ENCODE results near the gene FAF2. TPM values are rescaled to one million over a fixed set of nuclear protein-coding genes. Genes with fewer than 3 reads are reported as not detected.

Gene FAF2
- polyA plus RNA-seq, 1 experiment = 68.7 TPM

GRCh38 chr5:176538989-176539384 is 90.8 kb downstream of the FAF2 start:
- no peaks in the 10 kb centered on the region; the same call in 1 of the 2 replicates for H3K9me3 ChIP-seq (ENCODE audit: control insufficient read depth, insufficient read depth, low read length)
- H3K27me3 ChIP-seq (ENCODE audit: control insufficient read depth, insufficient read depth, low read length) = no peaks in the 10 kb centered on the region
- TF ChIP-seq, protein P1, sequence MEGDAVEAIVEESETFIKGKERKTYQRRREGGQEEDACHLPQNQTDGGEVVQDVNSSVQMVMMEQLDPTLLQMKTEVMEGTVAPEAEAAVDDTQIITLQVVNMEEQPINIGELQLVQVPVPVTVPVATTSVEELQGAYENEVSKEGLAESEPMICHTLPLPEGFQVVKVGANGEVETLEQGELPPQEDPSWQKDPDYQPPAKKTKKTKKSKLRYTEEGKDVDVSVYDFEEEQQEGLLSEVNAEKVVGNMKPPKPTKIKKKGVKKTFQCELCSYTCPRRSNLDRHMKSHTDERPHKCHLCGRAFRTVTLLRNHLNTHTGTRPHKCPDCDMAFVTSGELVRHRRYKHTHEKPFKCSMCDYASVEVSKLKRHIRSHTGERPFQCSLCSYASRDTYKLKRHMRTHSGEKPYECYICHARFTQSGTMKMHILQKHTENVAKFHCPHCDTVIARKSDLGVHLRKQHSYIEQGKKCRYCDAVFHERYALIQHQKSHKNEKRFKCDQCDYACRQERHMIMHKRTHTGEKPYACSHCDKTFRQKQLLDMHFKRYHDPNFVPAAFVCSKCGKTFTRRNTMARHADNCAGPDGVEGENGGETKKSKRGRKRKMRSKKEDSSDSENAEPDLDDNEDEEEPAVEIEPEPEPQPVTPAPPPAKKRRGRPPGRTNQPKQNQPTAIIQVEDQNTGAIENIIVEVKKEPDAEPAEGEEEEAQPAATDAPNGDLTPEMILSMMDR (IDR thresholded peaks at IDR 0.05; ENCODE audit: low read depth, low read length) = no peak
- DNase-seq (ENCODE audit: low read depth, low spot score) = no peak
- ChIA-PET CTCF (interaction anchor here (1.0 to 7.3 kb wide), 4 partner anchors 34 to 121 kb away, joined by 3 to 41 read pairs (median 6); partner anchors contain the start of gene FAF2), POLR2A (no interaction called here)
- H3K4me3 ChIP-seq (ENCODE audit: low read depth, low read length) = no peak overlapping the region
- H3K27ac ChIP-seq (ENCODE audit: low read depth, low read length) = no peak overlapping the region

- Histone ChIP-seq H3K27ac (ENCODE audit: low read depth, low read length) (no peak overlapping the region), H3K27me3 (ENCODE audit: control insufficient read depth, insufficient read depth, low read length) (no peaks in the 10 kb centered on the region), H3K4me3 (ENCODE audit: low read depth, low read length) (no peak overlapping the region), H3K9me3 (ENCODE audit: control insufficient read depth, insufficient read depth, low read length) (no peaks in the 10 kb centered on the region; the same call in 1 of the 2 replicates)
- DNase-seq (ENCODE audit: low read depth, low spot score) = no peak
- ChIA-PET POLR2A (no interaction called here), CTCF (no interaction called here)
- TF ChIP-seq, protein P1 (IDR thresholded peaks at IDR 0.05; ENCODE audit: low read depth, low read length) = no peak
Observed at GRCh38 chr5:176540476-176540899, 92.3 kb downstream of the FAF2 start.

DNA sequence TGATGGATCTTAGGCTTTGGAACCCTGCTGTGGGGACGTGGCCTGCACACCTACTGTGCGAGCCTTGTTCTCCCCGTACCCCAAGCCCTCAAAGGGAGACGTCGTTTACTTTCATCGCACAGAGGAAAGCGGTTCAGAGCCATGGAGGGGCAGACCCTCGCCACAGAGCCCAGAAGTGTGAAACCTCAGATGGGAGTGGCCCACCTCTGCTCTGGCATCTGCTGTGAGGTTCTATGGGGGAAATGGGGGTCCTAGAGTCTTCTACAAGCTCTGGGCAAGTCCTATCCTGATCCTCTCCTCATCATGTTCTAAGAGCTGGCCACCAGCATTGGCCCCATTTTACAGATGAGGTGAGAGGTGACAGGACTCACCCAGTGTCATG is 92.8 kb downstream of the FAF2 start:
- ChIA-PET POLR2A (no interaction called here), CTCF (interaction anchor here (0.6 kb wide), 1 partner anchor 93 kb away, joined by 3 read pairs; no protein-coding TSS in a partner anchor)
- Histone ChIP-seq H3K27ac (ENCODE audit: low read depth, low read length) (no peak overlapping the region), H3K9me3 (ENCODE audit: control insufficient read depth, insufficient read depth, low read length) (no peaks in the 10 kb centered on the region; the same call in 1 of the 2 replicates), H3K4me3 (ENCODE audit: low read depth, low read length) (no peak overlapping the region), H3K27me3 (ENCODE audit: control insufficient read depth, insufficient read depth, low read length) (peaks cover 3% of the 10 kb centered on the region)
- TF ChIP-seq, protein P1 (IDR thresholded peaks at IDR 0.05; ENCODE audit: low read depth, low read length) = no peak
- no peak for DNase-seq (ENCODE audit: low read depth, low spot score)

DNA sequence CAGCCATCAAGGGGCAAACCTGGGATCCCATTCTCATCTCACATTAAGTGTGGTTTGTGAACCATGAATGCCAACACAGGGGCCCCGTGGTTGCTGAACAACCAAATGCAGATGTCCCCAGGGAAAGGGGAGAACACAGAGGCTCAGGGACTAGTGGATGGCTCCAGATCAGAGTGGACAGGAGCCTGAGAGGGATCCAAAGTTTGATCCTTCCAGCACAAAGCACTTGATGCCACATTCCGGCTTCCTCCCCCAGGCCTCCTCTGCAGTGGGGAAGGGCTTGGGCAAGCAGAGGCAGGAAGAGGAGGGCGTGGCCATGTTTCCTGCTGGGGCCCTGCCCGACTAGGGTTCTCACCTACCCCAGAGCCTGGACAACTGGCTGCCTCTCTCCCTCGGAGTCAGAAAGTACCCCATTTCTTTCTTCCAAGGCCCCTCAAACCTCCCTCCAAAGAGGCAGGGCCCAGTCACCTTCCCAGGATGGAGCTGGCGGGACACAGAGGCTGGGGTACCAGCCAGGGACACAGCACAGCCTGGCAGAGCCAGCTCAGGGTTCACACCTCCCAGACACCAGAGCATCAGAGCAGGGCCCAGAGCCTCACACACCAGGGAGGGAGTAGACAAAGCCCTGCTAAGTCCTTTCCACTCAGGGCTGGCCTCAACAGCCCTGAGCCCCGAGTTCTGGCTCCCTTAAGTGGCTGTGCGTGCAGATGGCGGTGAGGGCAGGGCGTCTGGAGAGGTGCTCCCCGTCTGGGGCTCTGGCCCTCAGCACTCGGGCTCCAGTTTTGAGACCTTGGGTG is 93.4 kb downstream of the FAF2 start:
- ChIA-PET CTCF (interaction anchor here (0.6 to 1.8 kb wide), 2 partner anchors 32 to 94 kb away, joined by 3 to 4 read pairs; no protein-coding TSS in a partner anchor), POLR2A (no interaction called here)
- Histone ChIP-seq H3K4me3 (ENCODE audit: low read depth, low read length) (no peak overlapping the region), H3K27me3 (ENCODE audit: control insufficient read depth, insufficient read depth, low read length) (peaks cover 3% of the 10 kb centered on the region), H3K27ac (ENCODE audit: low read depth, low read length) (no peak overlapping the region), H3K9me3 (ENCODE audit: control insufficient read depth, insufficient read depth, low read length) (no peaks in the 10 kb centered on the region; the same call in 1 of the 2 replicates)
- DNase-seq (ENCODE audit: low read depth, low spot score) = no peak
- TF ChIP-seq, protein P1 (IDR thresholded peaks at IDR 0.05; ENCODE audit: low read depth, low read length) = no peak

DNA sequence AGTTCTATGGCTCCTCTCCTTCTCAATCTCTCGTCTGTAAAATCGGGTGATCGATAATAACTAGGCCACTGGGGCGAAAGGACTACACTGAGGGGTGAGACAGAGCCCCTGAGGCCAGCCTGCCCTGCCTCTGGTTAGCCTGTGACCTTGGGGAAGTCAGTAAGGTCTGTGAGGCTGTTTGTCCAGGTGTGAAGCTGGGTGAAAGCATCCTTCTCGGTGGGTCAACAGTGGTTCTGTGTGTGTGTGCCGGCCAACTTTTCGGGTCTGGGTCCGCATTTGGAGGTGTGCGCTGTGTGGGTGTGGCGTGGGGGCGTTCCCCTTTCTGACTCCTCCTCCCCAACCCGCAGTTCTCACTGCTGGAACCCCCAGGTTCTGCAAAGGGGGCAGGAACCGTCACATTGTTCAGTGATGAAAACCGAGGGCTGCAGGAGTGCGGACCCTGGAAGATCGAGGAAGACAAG is 94.0 kb downstream of the FAF2 start:
- H3K27ac ChIP-seq (ENCODE audit: low read depth, low read length) = no peak overlapping the region
- ChIA-PET POLR2A (interaction anchor here (0.7 kb wide), 1 partner anchor 78 kb away, joined by 7 read pairs; no protein-coding TSS in a partner anchor), CTCF (interaction anchor here (0.9 to 2.5 kb wide), 4 partner anchors 28 to 181 kb away, joined by 4 to 11 read pairs (median 6); partner anchors contain the start of gene KIAA1191)
- no peaks in the 10 kb centered on the region; the same call in 1 of the 2 replicates for H3K9me3 ChIP-seq (ENCODE audit: control insufficient read depth, insufficient read depth, low read length)
- TF ChIP-seq, protein P1 (IDR thresholded peaks at IDR 0.05; ENCODE audit: low read depth, low read length) = no peak
- H3K4me3 ChIP-seq (ENCODE audit: low read depth, low read length) = peak overlapping the region; percentile 61
- DNase-seq (ENCODE audit: low read depth, low spot score) = no peak
- H3K27me3 ChIP-seq (ENCODE audit: control insufficient read depth, insufficient read depth, low read length) = peaks cover 3% of the 10 kb centered on the region

All from AG04450 (cell line).